HG03060 (cell line): ENCODE data around the gene IGDCC3.

Experiments used
- ATAC-seq: cut with Tn5 transposase; IDR thresholded peaks from one replicate; pipeline ENCODE4 v1.9.1; 2021; ENCODE audit warnings: low read depth, moderate number of reproducible peaks; ENCODE audit not compliant: unreplicated experiment

The IGDCC3 gene

DNA sequence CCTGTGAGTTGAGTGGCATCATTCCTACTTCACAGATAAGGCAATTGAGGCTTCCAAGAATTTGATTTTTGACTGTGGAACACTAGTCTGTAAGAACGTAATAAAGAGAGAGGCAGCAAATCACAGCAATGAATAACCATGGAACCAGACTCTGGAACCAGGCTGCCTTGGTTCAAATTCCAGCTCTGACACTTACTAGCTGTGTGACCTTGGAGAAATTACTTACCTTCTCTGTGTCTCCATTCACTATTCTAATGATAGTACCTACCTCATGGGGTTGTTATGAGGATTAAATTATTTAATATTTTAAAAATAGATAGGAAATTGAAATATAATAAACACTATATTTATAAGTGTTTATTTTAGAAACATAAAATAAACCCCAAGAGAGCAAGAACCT, 12.6 kb upstream of the IGDCC3 start:
- no peak for ATAC-seq

DNA sequence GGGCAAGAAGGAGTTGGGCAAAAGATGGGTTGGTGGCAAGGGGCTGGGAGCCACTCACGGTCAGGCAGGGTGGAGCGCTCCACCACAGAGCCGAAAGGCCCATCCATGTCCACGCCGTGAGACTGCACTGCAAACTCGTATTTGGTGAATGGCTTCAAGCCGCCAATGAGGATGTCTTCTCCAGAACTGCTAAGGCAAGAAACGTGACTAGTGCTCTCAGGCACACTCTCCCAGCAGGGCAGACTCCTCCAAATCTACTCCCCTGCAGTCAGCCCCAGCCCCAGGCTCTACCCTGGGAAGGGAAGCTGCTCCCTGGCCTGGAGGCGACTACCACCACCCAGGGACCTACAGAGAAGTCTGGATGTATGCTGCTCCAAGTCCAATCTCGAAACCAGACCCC, 11.4 kb upstream of the IGDCC3 start:
- ATAC-seq: no peak

DNA sequence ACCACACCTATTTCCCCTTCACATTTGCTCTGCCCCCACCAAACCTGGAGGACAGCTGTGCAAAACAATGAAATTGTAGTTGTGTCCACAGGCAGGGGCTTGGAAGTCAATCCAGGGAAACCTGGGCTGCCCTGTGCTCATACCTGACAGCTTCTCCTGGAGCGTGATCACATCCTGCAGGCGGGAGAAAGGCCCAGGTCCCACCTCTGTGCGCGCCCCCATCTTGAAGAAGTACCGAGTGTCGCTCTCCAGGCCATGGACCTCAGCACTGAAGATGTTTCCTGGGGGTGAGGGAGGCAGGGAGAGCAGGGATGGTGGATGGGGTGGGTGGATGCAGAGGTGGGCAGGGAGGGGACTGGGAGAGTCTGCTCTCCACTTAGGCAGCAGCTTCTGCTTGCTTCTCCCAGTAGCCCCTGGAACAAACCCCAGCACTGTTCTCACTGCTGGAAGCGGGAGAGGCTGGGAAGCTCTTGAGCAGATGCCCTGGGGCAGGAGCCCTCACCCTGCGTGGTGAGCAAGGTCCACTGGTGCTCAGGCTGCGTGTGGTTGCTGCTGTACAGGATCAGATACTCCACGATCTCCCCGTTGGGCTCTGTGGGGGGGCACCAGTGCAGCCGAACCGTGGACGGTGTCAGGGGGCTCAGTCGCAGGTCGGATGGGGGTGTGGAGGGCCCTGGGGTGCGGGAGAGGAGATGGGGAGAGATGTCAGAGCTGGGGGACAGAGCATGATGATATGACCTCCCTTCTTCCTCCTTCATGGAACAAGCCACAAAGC, 10.7 kb upstream of the IGDCC3 start:
- no peak for ATAC-seq

DNA sequence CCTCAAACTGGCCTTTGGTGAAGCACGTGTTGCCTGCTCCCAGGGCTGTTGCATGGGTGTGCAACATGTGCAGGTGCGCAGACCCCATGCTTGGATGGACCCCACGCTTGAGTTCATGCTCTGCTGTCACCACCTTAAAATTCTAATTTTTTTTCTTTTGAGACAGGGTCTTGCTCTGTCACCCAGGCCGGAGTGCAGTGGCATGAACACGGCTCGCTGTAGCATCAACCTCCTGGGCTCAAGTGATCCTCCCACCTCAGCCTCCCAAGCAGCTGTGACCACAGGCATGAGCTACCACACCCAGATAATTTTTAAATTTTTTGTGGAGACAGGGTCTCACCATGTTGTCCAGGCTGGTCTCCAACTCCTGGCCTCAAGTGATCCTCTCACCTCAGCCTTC, 9.1 kb upstream of the IGDCC3 start:
- no peak for ATAC-seq

DNA sequence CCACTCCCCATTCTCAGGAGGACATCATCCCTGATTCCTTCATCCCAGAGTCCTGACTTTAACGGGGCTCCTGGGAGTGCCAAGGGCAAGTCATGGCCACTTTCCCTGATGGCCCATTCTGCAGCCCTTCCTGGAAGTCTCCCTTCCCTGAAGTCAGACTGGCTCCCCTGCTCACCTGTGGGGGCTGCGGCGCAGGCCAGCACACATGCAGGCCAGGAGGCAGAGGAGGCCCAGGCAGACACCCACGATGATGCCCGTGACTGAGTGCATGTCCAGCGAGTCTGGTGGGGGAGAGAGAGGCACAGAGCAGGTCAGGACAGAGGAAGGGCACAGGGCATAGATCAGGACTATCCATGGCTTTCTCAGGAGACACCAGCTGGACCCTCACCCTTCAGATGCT, 8.6 kb upstream of the IGDCC3 start:
- ATAC-seq: no peak

DNA sequence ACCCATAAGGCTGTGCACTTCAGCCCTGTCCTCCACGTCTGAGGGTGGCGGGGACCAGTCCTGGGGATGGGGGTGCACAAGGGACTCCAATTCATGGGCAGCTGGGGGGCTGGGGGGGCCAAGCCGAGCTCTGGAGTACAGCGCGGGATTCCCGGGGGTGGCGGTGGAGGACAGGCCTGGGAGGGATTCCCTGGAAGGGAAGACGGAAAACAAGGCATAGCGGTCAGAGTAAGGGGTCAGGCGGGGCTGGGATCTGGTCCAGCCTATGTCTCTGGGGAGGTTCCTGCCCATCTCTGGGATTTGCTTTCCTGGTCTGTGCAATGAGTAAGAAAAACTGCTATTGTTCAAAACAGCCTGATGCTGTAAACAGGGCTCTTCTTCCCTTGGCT, 8.1 kb upstream of the IGDCC3 start:
- ATAC-seq: no peak

DNA sequence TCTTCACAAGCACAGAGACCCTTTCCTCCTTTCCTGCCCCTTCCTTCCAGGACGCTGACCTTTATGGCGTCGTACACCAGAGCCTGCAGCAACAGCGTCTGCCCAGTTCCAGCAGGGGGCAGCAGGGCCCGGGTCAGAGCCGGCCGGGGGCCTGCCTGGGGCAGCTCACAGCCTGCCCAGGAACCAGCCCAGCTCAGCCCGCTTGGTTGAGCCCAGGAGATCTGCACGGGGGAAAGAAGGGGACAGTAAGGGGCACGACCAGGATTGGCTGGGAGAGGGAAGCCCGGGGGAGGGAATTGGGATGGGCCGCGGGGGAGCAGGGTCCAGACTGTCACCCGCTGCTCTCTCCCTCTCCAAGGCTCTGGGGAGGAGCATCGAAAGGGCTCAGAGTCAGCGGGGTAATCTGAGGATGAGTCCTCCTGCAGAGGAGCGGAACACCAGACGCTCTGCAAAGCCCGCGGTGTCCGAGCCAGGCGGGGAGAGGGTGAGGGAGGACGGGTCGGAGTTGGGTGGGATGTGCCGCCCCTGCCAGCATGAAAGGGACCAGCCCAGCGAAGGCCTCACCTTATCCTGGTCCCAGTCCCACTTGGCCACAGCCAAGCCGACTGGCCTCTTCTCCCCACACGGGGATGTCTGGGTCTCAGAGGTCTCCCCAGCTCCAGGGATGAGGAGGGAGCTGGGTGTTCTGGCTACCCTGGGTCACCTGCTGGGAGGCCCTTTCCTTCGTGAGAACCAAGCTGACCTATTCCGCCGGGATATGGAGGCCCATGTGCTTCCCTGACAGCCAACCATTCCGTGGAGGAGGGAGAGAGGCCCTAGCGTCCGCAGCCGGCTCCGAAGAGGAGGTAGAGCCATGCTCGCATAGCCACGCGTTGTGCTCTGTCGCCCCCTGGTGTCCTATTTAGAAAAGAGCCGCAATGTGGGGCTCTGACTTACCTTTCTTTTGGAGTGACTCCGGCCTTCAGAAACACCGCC, 7.4 kb upstream of the IGDCC3 start:
- ATAC-seq: no peak

DNA sequence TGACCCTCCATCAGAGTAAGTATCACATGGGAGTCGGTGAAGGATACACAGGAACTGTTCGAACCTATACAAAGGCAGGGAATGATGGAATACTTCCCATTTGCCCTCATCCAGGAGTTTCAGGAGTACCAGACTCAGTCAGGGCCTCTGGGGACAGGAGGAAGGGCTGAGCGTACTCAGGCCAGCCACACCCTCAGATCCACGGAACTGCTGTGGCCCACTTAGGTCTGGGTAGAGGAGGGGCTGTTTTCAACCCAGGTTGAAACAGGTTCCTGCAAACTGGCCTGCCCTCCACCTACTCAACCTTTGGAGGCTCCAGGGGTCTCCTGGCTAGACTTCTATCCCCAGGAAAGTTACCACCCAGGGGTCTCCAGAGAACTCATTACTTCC, 6.7 kb upstream of the IGDCC3 start:
- ATAC-seq: no peak

DNA sequence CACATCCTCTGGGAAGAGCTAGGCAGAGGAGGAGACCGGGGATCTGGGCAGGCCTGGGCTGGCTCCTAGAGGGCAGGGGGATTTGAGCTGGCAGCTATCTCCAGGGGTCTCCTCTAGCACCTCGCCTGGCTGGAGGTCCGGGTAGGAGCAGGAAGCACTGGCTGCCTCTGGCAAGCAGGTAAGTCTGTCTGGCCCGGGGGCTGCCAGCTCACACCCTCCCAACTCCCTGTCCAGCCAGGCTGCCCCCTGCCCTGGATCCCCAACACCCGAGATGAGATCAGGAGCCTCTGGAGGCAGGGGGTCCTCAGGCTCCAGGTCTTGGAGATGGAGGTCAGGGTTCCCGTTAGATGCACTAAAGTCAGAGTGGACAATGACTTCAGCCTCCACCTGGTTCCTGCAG, 6.2 kb upstream of the IGDCC3 start:
- no peak for ATAC-seq

DNA sequence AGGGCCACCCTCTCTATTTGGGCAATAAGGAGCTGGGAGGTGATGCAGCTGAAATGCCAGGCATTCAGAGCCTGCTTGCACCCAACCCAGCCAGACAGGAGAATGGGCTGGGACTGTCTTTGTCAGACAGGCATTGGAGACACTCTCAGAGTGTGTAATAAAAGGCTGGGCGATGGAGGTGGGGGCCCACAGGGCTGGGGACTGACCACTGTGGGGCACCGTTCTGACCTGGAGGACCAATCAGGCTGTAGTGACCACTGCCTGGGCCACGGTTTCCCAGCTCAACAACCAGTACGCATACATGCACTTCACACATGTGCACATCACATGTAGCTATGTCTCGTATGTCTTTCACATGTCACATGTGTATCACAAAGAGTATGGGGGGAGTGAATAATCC, 5.7 kb upstream of the IGDCC3 start:
- no peak for ATAC-seq

DNA sequence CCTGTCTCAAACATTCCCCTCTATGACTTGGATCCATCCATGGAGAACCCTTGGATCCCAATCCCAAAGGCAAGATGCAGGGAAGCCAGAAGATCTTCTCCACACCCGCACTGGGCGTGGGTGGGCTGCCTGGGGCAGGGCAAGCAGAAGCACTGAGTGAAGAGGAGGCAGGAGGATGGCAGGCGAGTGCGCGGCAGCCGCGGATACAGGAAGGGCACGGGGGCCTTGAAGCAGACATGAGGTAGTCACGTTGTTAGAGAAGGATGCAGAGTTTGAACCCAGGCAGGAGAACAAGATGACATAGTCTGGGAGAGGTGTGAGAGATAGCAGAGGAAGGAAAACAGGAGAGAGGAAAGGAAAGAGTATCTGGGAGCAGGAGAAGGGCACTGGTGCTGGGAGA, 5.1 kb upstream of the IGDCC3 start:
- no peak for ATAC-seq

DNA sequence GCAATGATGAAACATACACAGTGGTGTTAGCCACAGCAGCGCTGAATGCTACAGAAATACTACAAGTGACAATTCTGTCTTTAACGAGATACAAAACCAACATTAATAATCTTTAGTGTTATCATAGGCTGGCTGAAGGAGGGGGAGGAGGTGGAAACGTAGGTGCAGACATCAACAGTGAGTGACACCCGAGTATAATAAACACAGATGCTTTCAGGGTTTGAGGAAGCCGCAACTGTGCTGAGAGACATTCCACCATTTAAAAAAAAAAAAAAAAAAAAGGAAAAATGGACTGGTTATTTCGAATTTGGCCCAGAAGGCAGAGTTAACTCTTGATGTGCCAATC, 4.3 kb upstream of the IGDCC3 start:
- no peak for ATAC-seq

DNA sequence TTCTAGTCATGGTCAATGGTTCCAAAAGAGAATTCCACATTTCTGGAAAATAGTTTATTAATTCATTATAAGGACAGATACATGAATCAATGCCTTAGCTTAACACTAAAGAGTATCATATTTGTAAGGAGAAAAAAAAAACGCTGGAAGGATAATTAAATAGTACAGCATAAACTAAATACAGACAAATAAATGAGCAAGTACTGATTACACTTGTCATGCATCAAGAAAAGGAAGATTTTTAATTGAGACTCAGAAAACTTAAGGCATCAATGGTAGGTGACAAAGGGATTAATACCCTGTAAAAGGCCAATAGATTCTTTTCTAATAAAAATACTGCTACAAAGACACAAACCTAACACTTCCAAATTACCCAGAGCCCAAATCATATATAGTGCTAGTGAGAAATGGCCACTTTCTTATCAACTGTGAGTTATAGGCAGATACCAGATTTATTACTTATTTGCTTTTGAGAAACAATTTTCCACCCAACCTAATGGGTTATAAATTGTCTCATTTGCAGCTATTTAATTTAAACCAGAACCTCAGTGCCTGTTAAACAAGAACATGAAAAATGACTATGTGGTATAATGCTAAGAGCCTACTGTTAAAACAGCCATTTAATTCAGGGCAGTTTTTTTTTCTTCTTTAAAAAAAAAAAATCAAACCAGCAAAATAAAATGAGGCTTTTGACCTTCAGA, 3.8 kb upstream of the IGDCC3 start:
- ATAC-seq: no peak

DNA sequence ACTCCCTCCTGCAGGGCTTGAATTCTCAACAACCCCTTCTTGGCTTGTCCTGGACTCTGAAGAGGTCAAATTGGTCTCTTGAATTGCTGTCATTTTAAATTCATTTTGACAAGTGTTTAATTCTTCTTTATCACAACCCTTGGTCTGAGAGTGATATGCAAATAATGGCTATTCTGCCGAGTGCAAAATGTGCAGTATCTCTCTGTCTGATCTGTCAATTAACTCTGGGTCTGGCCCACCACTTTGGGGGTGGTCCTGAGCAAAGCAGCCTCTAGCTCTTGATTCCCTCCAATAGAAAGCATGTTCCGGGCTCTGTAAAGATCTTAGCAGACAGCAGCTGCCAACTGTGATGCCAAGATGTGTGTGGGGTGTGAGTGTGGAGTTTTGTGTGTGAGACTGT, 2.2 kb upstream of the IGDCC3 start:
- no peak for ATAC-seq

DNA sequence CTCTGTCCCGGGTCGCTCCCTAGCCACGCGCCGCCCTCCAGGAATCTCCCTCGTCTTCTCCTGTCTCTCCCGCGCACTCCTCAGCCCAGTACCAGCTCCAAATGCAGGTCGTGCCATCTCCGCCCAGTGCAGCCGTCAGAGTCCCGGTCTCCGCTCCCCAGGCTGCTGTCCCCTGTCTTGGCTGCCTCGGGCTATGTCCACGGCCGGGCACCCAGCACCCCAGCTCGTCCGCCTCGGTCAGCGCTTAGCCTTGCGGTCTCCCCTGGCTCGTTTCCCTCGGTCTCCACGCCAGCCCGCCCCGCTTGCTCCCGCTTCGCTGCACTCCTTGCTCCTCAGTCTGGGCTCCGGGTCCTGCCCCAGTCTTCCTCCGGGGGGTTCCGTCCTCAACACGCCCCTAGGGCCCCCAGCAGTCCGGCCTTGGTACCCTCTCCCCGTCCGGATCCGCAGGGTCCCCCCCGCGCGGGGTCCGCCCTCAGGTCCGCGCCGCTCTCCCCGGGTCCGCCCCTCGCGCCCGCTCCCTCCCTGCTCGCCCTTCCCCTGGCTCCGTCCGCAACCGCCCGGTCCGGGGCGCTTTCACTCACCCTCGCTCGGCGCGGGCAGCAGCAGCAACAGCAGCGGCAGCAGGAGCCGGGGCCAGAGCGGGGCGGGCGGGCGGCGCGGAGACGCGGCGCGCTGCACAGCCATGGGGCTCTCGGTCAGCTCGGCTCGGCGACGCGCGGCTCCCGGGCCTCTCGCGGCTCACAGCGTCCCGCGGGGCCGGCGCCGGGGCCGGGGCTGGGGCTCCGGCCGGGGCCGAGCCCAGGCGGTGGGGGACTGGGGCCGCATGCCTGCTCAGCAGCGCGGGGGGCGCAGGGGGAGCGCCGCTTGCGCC, 462 bp downstream of the IGDCC3 start:
- ATAC-seq: no peak

DNA sequence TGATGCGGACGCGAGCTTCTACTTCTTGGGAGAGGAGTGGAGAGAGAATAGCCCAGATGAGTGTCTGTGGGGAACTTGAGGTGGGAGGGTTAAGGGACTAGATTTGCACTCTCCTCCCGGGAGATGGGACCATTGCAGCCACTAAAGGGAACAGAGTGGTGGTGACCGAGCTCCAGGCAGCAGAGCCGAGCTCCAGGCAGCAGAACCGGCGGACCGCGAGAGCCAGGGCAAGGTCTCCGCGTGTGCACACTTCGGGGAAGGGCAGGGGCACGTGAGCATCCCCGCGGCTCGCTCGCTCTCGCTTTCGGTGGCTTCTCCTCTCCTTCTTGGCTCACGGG, 1.1 kb downstream of the IGDCC3 start:
- ATAC-seq: no peak

DNA sequence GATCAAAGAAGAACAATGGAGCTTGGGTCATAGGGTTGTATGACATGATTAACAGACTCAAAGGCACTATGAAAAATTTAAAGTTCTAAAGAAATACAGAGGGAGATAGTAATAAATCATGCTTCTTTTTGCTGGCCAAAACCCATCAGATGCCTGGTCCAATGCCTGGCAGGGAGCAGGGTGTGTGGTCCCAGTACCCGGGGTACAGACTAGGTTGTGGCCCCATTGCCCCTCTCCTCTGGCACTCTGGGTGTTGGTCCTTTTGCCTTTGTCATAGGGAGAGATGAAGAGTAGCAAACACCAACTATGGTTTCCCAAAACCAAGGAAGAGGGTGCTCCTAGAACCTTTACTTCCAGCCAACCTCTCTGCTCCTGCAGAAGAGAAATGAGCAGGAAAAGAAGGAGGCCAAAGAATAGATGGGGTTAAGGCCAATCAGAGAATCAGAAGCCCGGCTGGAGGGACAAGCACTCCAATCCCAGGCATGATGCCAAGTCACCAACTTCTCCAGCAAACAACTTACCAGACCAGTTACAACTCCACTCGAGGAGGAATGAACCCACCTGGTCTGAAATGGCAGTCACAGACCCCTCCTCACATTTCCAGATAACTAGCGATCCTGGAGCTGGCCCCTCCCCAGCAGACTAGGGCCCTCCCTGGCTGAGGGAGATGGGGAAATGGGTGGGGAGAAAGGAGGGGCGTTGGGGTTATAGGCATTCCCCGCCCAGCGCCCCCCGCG, 1.8 kb downstream of the IGDCC3 start:
- ATAC-seq: no peak

DNA sequence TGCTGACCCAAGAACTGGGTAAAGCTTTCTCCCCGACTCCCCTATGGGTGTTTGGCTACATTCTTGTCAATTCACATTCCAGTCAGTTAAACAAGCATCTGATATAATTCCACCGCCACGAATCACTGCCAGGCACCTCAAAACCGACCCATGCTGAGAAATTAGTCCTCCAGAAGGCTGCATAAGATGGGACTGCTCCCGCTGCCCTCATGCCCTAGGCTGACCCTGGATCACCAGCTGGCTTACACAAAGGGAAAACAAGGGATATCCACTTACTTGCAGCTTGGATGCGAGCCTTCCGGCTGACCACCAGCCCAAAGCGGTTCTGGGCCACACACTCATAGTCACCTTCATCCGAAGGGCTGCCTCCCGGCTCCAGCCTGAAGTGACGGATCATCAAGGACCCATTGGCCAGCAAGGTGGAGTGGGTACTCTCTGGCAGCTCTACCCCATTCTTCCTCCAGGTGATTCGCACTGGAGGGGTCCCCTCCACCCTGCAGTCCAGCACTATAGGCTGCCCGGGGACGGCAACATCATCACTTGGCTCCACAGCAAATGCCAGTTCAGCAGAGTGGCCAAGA, 2.9 kb downstream of the IGDCC3 start:
- no peak for ATAC-seq

DNA sequence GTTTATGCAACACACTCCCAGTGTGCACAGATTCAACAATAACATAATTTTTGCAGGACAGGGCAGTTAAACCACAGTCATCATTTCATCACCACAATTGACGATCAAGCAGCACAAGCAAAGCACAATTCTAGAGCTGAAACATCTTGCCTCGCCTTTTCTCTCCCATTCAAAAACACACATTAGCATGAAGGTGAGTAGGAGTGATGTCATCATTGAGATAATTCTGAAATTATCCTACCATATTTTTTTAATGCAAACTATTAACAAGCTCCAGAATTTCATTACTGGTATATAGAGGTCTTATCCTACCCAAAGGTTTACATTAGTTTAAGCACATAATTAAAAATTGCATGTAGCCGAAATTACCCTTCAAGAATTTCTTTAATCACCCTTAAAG, 3.5 kb downstream of the IGDCC3 start:
- ATAC-seq: no peak
